GM21528 (cell line): ENCODE measurements around the gene POLR1A.

ENCODE experiments used
- ATAC-seq: cut with Tn5 transposase; IDR thresholded peaks from one replicate; pipeline ENCODE4 v1.9.1; 2021; ENCODE audit warnings: mild to moderate bottlenecking, moderate library complexity; ENCODE audit not compliant: unreplicated experiment, low FRiP score

Gene POLR1A

GRCh38 chr2:85987266-85988174 lies 118.2 kb downstream of the POLR1A start:
- no peak for ATAC-seq

DNA sequence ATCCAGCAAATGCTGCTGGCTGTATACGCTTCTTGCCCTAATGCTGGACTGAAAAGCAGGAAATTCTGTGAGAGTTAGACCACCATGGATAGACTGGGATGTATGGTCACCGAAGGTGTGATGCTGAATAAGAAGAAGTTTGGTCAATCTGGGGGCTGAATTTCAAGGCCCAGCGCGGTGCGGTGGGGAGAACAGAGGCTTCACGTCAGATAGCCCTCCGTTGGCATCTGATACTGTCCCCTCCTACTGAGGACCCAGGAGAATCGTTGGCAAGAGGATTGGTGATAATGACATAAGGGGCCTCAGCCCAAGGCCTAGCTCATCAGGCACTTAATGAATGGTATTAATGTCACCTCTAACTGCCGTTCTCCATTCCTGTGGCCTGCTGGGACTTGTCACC lies 119.6 kb downstream of the POLR1A start:
- ATAC-seq = no peak

GRCh38 chr2:85984788-85985187 lies 120.9 kb downstream of the POLR1A start:
- no peak for ATAC-seq

DNA sequence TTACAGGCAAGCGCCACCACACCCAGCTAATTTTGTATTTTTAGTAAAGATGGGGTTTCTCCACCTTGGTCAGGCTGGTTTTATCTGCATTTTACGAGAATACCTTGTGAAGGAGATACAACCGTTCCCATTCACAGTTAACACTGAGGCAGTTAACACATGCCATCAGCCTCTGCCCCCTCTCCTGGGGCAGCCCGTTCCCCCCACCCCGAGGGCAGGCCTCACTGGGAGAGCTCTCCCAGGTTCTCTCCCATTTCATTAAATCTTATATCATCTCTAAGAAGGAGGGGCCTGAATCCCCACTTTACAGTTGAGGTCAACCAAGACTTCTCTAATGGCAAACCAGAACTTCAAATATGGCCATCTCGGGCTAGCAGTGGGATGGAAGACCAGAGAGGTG lies 121.9 kb downstream of the POLR1A start:
- ATAC-seq = no peak

DNA sequence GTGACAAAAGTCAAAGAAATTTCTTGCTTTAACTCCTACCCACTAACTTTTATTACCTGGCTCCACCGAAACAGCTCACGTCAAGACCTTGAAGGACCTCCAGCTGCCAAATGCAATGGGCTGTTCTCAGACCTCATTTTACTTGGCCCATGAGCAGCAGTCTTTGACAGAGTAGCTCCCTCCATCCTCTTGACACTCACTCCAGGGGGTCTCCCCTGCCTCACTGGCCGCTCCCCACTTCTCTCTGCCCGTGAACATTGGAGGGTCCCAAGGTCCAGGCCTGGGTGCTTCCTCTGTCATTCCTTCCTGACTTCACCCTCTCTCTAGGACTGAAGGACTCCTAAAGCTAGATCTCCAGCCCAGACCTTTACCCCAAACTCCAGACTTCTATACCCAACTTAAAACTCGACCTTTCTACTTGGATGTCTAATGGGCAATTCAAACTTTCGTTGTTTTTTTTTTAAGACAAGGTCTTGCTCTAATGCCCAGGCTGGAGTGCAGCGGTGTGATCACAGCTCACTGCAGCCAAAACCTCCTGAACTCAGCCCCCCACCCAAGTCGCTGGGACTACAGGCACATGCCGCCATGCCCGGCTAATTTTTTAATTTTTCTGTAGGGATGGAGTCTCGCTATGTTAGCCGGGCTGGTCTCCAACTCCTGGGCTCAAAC lies 124.0 kb downstream of the POLR1A start:
- no peak for ATAC-seq

- ATAC-seq = no peak
These were observed 126.6 kb downstream of the POLR1A start for GRCh38 chr2:85978883-85979780.

GRCh38 chr2:85976106-85976920 lies 129.4 kb downstream of the POLR1A start:
- no peak for ATAC-seq

DNA sequence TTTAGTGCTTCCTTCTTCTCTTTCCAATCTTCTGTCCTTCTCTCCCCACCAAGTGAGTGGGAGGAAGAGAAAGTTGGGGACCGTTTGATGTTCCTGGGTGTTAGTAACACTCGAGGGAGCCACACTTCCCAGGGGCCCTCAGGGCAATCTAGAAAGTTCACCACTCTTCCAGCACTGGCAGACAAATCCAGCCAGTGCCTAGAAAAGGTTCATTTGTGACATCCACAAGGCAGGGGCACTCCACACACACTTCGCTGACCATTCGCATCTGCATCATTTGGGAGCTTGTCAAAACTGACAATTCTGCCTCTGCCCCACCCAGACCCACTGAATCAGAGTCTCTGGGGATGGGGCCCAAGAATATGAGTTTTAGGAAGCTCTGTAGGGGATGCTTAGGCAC lies 130.1 kb downstream of the POLR1A start:
- ATAC-seq = no peak

DNA sequence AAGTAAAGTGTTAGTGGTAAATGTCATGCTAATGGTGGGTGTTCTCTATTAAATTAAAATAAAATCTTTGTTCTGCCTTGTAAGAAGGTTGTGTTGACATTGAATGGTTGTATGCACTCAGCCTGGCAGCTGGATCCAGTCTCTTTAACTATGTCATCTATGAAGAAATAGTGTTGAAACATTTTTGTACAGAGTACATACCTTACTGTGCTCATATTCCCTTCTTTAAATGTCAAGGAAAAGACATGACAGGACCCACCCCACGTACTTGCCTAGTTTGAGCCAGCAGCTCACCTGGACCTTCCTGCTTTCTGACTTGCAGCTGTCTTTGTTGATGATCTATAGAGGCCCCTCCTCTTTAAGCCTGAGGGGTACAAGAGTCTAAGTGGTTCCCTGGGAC lies 131.3 kb downstream of the POLR1A start:
- no peak for ATAC-seq

DNA sequence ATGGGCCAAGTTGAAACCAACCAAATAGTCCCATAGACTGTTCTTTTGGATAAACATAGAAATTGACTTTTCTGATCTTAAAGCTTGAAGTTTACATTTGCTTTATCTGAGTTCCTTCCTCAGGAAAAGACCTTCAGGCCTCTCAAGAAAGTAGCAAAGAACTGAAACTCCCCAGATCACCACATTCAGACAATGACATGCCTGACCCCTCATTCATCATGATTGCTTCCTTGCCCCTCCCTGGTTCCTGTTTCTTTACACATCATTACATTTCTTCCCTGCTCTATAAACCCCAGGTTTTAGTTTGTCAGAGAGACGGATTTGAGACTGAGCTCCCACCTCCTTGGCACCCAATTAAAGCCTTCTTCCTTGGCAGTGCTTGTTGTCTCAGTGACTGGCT lies 133.3 kb downstream of the POLR1A start:
- no peak for ATAC-seq

DNA sequence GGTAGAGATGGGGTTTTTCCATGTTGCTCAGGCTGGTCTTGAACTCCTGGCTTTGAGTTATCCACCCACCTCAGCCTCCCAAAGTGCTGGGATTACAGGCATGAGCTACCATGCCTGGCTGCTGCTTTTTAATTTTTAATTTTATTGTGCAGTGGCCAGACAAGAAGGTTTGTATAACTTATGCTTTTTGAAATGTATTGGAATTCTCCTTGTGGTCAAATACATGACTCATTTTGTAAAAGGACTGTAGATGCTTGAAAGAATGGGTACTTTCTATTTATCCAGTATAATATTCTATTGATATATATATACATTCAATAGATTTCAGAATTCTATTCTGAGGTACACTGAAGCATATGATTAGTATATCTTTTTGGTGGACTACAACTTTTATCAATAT lies 134.3 kb downstream of the POLR1A start:
- ATAC-seq = no peak
